Globus pallidus (tissue), 1 donor: Measurements from ENCODE around the gene KRABD2.
A peak's percentile ranks its signal among the peaks of the same experiment; 100 is the strongest.
"Not testable (repeated sequence)": the region's sequence is repeated elsewhere in the genome, so short reads cannot be mapped to it uniquely, and the experiment has no call there.

Experiments used
- DNase-seq: peaks from one replicate; pipeline ENCODE4 v3.0.0-alpha.2; 2015; ENCODE audit warnings: low spot score

KRABD2 gene

DNA sequence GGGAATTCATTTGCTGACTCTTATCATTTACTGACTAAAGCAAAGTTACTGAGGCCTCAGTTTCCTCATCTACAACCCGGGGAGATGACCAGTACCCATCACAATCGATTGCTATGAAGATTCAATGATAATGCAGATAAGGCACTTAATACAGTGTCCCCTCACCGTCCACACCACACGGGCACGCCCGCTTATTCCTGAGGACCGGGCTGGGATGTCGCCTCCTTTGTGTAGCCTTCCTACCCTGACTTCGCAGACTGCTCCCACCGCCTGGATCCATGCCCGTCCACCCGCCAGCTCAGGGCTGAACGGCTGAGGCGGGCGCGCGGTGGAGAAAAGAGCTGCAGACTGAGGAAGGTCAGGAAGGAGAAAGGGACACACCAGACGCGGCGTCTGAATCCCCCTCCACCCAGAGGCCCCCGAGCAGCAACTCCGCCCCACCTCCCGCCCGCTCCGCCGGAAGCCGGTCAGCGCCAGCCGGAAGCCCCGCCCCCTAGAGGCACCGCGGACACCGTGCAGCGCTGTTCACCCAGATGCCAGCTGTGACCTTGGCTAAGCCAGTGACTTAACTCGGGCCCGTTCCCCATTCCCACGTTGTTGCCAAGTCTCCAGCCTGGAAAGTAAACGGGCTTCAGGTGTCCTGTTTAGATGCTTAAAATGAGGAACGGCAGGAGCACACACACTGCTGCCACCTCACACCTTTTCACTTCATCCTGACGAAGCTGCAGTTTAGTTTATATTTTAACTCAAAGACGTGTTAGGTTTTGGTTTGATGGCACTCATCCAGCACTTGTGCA is at the start of gene KRABD2:
KRABD2 (minus strand) TSS at position 434 of the 797 bp plus-strand sequence.
- DNase-seq: peak; percentile 85

GRCh38 chr17:8421571-8421970 is 45.1 kb upstream of the KRABD2 start:
- DNase-seq: no peak

GRCh38 chr17:8420041-8420934 is 43.8 kb upstream of the KRABD2 start:
- DNase-seq: peak; percentile 39

DNA sequence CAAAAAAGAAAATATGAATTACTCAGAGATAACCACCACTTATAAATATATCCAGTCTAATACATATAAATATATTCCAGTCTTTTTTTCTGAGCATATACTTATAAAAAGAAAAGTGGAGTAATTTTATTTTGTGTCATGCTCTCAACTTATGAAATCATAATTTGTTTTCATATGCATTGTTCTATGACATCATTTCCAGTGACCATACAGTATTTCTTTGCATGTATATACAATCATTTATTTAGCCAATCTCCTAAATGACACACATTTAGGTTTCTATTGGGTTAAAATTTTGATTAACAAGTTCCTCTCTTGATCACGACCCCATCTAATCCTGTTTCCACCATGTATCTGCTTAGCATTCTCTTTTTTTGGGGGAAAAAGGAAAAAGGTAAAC is 42.8 kb upstream of the KRABD2 start:
- no peak for DNase-seq

DNA sequence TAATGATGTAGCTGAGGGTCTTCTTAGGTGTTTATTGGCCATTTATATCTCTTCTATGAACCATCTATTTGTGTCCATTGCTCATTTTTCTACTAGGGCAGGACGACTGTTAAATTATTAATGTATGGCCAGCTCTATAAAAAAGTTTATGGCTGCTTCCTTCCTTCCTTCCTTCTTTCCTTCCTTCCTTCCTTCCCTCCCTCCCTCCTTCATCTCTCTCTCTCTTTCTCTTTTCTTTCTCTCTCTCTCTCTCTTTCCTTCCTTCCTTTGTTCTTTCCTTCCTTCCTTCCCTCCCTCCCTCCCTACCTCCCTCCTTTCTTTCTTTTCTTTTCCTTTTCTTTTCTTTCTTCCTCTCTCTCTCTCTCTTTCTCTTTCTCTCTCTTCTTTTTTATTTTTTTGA is 42.0 kb upstream of the KRABD2 start:
- no peak for DNase-seq

GRCh38 chr17:8417806-8418205 is 41.3 kb upstream of the KRABD2 start:
- DNase-seq: no peak

DNA sequence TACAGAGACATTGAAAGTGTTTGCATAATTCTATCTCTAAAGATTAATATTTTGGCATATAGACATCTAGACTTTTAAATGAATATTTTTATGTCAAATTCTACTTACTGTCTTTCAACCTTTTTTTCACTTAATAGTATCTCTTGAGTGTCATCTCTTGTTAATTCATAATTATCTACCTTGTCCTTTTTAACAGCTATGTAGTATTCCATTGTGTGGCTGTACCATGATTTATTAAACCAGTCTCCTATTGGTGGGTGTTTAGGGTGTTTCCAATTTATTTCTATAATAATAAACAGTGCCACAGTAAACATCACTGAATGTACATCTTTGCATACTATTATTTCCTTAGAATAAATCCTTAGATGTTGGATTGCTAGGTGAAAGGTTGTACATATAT is 37.4 kb upstream of the KRABD2 start:
- DNase-seq: no peak

- DNase-seq: no peak
Observed at GRCh38 chr17:8413328-8413727, 36.8 kb upstream of the KRABD2 start.

DNA sequence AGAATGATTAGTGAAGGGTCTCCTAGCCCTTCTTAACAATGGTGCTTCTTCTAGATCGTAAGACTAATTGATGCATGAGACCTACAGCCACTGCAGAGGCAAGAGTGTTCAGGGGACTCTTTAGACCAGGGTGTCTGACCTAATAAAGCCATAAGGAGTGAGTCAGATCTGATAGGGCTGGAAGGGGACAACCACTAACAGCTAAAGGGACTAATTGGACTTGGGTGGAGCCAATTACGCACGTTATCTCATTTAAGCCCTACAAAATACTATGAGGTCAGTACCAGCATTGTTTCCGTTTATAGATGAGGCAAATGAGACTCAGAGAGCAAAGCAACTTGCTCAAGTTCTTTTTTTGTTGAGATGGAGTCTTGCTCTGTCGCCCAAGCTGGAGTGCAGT is 35.6 kb upstream of the KRABD2 start:
- no peak for DNase-seq

- DNase-seq: no peak
Observed at GRCh38 chr17:8410883-8411238, 34.4 kb upstream of the KRABD2 start.

GRCh38 chr17:8409966-8410882 is 33.7 kb upstream of the KRABD2 start:
- DNase-seq: peak; percentile 83

DNA sequence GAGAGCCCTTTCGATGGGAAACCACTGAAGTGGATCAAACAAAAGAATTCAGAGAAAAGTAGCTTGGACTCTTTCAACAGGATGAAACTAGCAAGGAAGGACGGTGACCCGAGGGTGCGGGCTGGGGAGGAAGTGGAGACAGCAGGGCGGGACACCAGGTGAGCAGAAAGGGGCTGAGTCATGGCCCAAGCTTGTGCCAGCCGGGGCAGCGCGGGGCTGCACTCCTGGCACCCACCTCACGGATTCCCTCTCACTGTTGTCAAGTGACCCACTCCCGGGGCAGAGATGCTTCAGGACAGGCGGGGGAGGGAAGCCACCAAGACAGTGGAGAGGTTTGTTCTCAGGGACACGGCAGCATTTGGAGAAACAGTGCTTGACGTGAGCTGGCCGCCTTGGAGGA is 31.9 kb upstream of the KRABD2 start:
- DNase-seq: no peak

GRCh38 chr17:8406174-8406573 is 29.7 kb upstream of the KRABD2 start:
- DNase-seq: no peak

DNA sequence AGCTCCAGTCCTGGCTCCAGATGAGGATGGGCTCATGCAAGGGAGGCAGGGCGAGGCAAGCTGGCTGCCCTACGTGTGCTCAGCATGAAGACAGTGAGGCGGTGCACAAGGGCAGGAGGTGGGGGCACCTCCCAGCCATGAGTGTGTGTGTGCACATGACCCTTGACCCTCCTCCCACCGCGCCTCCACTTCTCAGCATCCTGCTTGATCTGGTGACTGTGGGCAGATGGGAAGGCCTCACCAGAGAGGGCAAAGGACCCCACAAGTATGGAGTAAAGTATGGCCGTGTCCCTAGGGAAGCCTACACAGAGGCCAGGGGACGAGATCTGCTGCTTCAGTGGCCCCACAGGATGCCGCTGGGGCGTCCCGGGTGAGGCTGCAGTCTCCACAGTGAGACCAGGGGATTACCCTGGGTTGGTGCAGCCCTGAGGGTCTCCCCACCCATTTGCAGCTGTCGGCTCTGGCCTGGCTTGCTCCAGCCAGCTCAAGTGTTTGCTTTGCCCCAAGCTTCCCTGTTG is 29.1 kb upstream of the KRABD2 start:
- DNase-seq: no peak

DNA sequence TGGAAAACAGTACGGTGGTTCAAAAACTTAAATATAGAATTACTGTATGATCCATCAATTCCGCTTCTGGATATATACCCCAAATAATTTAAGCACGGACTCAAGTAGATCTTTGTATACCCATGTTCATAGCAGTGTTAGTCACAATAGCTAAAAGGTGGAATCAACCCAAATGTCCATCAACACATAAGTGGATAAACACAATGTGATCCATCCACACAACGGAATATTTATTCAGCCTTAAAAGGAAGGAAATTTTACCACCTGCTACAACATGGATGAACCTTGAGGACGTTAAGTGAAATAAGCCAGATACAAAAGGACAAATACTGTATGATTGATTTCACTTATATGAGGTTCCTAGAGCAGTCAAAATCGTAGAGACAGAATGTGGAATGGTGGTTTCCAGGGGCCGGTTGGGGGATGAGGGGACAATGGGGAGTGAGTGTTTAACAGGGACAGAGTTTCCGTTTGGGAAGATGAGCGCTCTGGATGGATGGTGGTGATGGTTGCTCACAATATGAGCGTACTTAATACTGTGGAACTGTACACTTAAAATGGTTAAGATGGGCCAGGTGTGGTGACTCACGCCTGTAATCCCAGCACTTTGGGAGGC is 26.5 kb upstream of the KRABD2 start:
- no peak for DNase-seq

DNA sequence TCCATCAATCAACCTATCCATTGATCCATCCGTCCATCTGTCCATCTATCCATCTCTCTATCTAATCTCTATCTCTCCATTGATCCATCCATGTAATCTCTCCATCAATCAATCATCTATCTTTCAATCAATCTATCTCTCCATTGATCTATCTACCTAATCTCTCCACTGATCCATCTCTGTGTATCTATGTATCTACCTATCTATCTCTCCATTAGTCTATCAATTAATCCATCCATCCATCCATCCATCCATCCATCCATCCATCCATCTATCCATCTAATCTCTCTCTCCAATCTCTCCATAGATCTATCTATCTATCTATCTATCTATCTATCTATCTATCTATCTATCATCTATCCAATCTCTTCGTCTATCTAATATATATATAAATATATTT is 24.6 kb upstream of the KRABD2 start:
- no peak for DNase-seq

GRCh38 chr17:8398980-8399379 is 22.5 kb upstream of the KRABD2 start:
- DNase-seq: no peak

DNA sequence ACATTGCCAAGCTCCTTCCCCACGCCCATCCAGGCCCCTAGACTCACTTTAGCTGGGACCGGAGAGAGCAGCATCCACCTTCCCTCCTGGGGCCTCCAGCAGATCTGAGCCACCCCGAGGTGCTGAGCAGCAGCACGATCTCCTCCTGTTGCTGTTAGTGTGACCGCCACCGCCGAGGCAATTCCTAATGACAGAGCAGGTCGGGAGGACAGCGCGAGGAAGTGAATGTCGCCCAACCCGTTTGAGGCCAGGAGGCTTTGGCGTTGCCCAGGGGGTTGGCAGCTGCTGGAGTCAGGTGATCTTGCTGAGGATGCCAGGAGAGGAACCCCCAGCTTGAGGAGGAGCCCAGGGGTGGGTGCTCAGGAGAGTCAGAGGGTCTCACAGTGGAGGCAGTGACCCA is 21.1 kb upstream of the KRABD2 start, which contains the start of gene RNF222:
RNF222 (minus strand) TSS at position 192 of the 400 bp plus-strand sequence. CDS start 4,366 bp downstream, outside the sequence.
- DNase-seq: no peak

DNA sequence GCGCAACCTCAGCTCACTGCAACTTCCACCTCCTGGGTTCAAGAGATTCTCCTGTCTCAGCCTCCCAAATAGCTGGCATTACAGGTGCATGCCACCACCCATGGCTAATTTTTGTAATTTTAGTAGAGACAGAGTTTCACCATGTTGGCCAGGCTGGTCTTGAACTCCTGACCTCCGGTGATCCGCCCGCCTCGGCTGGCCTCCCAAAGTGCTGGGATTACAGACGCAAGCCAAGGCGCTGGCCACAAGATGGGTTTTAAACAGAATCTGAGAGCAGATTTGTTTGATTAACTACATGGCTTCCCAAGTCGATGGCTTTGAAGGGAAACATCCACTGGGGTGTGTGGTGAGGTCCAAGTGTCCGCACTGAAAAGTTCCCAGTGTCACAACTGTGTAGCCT is 18.0 kb upstream of the KRABD2 start:
- not testable (repeated sequence) for DNase-seq

- no peak for DNase-seq
Observed at GRCh38 chr17:8393470-8394231, 17.1 kb upstream of the KRABD2 start.
